SHP77 (cell line): ENCODE measurements around the gene ZIC4.

ENCODE experiments used
- DNase-seq, 2 experiments: peaks; one replicate each; lab custom pipeline; 2025; lab: John Stamatoyannopoulos, UW

ZIC4 gene

DNA sequence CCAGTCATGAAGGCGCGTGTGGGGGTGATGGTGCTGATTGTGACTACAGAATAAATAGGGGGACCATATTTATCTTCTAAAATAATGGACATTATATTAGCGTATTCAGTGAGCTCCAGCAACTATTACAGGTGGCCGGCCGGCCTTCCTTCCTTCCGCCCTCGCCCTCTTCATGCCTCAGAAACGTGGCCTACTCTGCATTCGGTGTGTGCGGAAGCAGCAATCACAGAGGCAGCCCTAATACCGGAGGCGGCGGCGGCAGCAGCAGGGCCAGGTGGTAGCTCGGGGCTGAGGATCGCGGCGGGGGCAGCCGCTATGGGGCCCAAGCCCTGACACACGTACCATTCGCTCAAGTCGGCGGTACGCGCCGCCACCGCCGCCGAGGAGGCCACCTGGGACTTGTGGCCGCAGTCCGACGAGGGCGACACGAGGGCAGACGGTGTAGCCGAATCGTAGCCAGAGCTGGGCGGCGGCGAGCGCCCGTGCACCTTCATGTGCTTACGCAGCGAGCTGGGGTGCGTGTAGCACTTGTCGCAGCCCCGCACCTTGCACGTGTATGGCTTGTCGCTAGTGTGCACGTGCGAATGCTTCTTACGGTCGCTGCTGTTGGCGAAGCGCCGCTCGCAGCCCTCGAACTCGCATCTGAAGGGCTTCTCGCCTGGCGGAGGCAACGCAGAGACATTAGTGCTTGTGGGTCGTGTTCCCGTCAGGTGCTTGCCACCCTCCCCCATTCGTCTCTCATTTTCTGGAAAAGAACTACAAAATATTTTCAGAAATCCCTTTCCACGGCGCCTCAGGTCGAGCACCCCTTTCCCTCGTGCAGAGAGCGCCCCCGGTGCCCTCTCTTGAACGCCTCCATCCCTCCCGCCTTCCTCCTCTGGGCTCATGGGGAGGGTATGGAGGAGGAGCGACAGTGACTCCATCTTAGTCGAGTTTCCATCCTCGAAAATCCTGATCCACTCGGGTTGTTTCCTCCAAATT is 15.5 kb downstream of the ZIC4 start:
- no peak for DNase-seq

DNA sequence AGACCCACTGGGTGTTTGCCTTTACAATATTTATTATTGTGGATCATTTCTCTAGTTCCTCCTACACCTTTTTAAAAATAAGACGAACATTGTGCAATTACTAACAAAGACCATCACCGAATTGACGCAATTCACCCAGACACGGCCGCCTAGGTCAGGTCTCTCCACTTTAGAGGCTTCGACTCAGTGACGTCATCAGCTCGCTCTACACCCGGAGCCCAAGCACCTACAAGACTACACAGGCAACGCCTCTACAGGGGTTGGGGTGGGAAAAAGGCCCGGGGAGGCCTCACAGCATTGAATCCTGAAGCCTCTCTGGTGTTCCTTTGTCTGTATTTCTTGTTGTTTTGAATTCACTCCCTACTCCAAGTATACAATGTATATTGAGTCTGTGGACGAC is 16.6 kb downstream of the ZIC4 start:
- no peak for DNase-seq

DNA sequence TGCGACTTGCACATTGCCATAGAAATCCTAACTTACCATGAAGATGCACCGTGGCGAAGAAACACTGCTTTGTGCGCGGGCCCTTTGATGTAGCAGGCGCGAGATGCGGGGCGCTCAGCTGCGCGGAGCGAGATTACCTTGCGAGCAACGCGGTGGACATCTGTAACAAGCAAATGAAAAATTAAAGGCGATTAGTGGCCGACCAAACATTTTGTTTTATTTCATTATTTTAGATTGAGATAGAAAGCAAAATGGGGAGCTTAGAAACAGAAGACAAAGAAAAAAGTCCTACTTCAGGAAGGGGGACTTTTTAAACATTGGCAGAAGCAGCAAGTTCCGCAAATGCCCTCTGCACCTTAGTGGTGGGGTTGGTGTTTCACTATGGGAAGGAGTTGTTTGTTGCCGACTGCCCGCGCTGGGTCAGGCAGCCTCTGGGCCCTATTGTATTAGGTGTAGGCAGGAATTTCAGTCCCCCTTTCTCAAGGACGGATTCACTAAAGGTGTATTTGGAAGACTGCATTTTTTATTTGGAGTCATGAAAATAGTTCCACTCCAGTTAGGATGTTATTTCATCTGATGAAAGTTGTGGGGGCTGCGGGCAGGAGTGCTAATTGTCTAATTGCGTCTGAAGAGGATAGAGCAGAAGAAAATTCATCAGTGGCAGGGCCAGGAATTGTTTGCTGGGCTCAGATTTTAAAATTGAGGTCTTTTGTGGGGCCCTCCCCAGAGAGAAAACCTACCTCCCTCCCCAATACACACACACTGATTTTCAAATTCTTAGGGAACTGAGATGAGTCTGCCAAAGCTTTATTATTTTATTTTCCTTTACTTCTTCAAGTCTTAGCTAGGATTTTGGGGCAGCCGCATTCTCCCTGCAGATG is 17.4 kb downstream of the ZIC4 start:
- DNase-seq, result no peak

DNA sequence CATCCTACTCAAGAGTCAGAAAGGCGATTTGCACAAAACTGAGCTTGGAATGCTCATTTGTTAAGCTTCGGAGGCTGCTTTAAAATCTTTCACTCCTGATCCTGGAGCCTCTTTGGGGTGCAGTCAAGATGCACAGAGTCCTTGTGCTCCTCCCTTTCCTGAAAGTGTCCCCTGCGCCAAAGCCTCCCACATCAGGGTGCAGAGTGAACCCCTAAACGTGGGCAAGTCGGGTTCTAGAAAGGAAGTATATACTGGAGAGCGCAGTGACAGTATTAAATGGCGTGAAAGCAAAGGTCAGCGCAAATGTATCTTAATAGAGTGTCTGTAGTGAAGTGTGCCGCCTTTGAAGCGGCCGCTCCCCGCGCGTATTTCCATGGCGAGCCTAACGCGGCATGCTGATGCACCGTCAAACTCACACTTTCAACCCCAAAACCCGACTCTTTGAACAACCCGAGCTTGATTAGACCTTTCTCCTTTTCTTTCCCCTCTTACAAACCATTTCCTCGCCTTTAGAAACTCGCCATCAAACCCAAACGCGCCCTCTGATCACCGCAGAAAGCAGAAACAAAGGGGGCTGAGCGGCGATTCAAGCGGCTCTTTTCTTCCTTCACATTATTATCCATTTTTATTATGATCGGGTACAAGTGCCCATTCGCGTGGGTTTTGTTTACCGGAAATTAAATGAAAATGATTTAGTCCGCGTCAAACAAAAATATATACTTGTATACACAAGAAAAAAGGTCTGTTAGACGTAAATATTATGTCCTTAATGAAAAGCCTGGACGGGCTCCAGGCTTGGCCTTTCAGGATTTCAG is 18.3 kb downstream of the ZIC4 start:
- no peak for DNase-seq

DNA sequence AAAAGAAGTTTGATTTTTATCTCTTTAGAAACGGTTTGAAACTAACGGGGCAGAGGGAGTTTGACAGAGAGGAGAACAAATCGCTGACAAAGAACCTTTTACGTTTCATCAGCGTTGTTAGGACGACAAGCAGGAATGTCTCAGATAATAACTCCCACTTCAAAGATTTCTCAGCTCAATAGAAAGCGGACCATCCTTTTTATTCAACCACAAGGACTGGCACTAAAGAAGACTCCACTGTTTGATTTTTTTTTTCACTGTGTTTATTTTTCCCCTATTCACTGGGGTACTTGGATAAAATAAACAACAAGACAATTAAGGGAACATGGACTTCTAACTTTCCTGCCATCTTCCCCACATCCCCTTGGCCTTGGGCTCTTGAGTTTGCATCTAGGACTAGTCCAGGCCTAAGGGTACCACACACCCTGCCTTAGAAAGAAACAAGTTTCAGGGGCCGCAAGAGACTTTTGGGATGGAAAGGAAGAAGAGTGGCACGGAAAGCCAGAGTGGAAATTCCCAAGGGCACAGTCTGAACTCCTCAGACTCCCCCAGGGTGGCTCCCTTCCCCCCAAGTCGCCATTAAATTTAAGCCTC is 19.0 kb downstream of the ZIC4 start:
- DNase-seq, result no peak

DNA sequence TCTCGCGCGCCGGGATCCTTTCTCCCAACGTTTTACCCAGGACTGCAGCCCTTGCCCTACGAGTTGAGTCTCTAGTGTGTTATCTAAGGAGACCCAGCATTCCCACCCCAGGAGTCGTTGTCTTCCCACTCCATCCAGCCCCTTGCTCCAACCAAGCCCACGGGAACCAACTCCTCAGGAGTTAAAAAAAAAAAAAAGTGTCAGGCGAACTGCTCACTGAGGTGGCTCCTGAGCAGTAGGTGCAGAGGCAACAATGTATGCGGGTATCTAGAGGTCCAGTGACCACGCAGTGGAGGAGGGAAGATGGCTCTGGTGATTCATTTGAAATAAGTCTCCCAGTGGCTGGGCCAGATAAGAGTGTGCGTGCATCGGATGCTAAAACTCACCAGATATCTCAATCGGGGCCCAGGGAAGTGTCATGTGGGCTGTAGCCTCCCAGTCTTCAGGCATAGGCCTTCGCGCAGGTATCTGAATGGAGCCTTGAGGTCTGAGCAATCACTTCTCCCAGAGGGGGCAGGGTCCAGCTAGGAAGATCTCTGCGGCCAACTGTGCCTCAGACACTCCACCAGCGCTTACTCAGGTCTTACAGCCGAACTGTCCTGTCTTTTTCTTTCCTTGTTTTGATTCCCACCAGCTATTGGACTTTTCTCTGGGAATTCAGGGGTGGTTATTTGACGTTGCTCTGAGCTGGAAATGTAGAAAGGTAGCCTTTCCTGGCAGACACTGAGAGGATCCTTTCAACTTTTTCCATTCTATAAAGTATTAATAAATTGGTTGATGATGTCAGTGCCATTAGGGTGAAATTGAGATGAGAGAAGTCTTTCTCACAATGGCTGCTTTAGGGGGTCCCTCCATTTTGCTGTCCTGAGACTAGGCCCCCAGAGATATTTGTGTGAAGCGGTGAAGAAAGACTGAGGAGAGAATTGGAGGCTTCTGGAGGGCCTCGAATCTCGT is 21.0 kb downstream of the ZIC4 start:
- DNase-seq, result no peak

DNA sequence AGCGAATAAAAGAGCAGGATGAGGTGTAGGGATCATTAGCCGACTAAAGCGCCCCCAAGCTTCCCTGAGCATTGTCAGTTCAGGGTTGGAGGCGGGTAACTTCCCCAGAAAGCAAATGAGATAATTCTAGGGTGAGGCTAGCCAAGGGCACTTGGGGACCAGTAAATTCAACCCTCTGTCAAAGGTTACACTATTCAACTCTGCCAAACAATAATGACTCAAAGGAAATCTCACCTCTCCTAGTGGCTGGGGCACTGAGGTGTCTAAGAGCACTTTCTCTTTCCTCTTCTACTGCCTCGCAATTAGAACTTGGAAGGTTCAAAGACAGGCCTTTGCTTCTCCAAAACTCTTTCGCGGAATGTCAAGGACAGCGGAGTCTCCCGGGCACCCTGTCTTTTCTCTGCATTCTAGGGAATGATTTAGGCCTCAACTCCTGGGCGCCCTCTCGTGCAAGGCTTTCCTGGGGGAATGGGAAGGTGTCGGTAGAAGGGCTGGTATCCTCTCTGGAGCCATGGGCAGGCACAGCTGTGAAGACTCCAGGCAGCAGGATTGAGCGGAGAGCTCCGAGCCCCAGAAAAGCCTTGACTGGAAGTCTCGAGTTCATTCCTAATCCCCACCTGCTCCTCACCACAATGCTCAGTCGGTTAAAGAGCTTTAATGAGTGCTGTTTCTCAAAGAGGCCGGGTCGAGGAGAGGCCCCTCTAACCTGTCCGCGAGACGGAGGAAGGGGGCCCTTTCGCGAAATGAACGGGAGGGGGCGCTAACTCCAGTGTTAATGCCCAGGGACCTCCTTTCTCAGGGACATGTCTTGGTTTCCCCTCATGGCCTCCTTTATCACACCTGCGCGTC is 21.9 kb downstream of the ZIC4 start:
- DNase-seq, result no peak

DNA sequence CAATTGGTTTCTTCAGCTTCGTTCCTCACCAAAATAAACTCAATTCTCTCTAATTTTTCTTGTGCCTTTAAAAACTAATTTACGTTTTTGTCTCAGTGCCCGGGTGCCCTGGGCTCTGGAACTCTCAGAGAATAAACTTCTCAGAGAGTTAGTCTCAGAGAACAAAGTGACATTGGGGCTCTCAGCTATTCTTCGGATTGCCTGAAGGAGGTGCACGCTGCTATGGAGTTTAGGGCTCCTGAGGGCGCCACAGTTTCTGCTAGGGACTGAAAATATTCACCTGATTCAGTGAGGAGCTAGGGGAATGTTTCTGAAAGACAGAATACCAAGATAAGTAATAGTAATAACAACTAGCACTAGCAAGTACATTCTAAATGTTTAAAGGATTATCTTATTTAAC is 22.7 kb downstream of the ZIC4 start:
- DNase-seq, result no peak

DNA sequence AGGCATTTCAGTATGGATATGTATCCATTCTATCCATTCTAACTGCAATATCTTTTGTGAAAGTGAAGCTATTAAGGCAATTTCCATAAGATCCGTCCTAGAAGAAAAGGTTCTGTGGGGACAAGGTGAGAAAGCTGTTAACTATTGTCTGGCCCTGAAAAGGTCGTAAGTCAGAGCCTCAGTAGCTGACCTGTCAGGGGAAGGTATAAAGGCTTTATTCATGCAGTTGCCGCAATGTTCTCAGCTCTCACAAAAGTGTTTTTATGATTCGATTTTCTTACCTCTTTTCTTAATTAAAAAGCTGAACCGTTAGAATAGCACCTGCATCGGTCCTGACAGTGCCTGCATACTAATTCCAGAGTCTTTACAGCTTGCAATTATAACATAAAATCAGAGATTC is 24.7 kb downstream of the ZIC4 start:
- no peak for DNase-seq

DNA sequence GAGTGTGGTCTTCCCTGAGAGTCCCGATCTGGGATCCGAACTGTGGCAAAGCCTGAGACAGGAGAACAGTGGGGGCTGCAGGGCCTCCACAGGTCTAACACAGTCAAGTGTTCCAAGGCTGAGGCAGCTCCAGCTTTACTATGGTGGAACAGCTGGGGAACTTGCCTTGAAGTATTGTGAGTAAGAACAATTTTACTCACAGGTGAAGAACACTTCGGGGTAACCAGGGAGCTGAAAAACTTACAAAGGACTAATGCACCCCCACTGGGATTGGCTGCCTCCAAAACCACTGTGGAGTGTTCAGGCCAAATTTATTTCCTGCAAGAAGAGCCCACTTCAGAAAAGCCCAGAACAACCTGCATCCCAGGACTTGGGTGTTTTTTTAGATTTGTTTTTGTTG is 25.4 kb downstream of the ZIC4 start:
- DNase-seq, result no peak

DNA sequence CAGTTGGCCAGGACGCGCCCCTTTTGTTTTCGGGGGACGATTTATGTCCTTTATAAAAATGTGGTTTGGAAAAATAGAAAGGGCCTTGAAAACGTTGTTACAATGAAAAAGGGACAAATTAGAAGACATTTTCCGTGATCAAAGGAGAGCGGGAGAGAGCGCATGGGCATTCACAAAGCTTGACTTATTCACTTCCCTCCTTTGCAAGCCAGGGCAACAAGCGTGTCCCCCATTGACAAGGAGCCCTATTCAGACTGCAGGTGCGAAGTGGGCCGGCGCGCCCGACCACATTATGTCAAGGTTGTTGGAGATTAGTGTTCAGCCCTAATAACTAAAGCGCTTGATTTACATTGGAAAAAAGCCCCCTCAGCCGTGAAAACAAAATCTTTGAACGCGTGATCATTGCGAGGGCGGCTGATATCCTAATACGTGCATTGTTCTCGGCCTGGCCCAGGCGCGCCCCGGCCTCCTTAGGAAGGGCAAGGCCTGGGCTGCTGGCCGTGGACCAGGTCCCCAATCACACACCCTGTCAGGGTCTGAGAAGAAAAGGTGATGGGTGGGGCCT is 25.9 kb downstream of the ZIC4 start:
- DNase-seq, result no peak

DNA sequence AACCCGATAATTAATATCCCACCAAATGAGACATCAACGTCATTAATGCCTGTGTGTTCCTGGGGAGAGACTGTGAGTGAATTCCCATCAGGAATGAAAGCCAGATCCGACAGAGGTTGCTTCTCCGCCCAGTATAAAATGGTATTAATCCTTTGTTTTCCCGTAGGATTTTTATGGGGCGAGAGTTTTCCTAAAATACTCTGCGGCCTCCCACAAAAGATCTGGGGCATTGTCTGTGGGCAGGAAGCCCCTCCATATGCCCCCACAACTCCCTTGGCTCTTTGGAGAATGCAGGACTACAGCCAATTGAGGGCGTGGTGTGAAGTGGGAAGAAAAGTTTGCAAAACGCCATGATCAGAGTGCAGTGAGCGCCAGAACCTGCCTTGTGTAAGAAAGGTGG is 26.7 kb downstream of the ZIC4 start:
- DNase-seq, result no peak

DNA sequence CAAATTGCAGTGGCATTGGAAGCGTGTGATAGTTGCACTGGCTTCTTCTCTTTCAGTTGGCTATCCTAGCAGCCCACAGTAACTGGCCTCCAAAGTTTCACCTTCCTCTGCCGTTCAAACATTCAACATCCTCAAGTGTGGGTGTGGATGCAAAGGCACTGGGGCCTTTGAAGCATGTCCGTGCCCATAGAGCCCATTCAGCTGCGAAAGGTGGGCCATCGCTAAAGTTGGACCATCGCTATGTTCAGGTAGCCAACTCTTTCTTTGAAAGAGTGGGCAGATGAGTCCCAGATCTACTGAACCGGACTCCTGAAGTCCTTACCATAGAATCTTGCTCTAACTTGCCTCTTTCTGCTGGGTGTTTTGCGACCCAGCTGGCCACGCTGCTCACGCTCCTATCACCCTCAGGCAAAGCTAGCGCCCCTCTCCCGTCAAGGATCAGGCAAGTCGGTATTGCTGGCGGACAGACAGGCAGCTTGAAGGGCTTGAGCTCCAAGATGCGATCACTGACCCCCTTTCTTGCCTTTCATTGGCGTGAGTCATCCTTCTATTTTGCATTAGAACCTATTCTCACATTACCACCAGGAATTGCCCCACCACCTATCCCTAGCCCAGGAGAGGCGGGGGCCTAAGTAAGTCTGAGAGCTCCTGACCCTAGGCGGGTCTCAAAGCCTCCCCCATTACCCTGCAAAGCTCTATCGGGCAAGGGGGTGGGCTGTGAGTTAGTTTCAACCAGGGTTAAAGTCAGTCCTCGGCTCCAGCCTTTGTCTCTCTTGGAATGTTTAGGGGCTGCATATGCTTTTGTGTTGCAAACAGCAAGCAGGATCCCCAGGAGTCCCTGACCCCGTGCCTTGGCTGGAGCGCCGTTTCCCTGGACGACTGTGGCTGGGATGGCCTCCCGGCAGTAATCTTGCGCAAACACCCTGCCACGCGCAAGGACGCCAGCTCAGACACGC is 28.7 kb downstream of the ZIC4 start:
- no peak for DNase-seq

DNA sequence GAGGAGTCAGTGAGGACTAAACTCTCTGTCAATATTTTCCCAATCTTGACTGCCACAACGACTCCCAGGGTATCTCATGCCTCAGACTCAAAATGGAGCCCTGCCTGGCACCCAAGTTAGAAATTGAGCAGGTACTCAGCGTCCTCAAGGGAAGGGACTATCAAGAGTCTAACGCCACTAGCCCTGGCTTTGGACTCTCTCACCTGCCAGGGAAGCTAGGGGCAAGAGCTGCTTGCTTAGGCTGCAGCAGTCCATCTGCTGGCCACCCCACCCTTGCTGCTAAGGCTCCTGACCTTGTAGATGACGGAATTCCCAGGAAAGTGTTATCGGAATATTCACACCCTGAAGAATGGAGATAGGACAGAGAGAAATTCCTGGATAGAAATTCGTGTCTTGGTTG is 33.0 kb downstream of the ZIC4 start:
- no peak for DNase-seq

DNA sequence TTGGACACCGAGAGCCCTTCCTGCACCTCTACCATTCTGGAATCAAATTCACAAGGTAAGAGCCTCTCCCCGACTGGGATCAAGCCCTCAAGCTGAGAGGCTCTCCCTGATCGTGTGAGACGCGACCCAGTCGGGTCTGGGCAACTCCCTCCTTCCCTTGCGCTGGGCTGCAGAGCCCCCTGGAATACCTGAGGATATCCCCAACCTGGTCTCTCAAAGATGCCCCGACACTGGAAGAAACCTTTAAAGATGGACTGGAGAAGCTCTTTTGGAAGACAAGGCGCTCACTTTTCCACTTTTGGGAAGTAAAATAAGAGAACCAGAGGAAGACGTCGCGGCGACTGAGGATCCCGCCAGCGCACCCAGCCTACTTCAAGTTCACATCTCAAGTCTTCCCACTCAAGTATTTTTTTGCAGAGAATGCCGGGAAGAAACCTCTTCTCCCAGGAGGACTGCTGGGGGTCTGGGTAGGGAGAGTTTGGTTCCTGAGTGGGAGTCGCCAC is 33.8 kb downstream of the ZIC4 start:
- no peak for DNase-seq

DNA sequence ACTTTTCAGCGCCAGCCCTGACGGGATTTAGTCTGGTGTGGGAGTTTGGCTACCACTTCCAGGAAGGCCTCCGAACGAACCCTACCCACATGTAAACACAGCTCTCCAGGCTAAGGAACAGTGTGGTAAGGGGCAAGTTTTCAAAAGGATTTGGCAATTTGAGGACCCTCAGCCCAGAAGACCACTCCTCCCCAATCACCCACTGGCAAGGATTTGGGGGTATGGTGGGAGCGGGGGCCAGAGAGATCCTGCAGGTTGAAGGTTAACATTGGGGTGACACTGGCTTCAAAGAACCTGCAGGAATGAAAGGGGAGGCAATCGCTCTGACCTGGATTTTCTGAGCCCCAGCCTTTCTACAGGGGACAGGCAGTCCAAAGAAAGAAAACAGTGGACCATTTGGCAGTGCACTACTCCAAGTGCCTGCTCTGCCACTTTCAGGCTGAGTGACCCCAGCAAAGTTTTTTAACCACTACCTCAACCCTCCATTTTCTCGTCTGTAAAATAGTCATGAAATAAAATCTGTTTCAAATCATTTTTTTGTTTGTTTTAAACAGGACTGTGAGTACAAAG is 34.5 kb downstream of the ZIC4 start:
- no peak for DNase-seq

DNA sequence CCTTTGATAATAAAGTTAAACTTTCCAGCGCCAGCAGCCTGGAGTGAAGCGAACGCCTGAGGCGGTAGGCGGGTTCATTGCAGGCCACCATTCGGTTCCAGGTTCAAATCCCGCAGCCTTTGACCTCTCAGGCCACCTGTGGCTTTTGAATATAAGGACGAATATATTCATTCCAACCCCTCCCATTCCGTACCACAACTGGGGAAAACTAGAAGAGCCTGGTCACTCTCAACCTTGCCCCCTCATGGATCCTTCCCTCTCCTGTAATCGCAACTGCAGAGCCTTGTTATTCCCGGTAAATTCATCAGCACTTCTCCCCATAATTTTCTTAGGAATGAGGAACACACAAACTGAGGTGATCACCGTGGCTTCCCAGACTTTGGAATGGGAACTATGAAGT is 35.2 kb downstream of the ZIC4 start:
- no peak for DNase-seq

DNA sequence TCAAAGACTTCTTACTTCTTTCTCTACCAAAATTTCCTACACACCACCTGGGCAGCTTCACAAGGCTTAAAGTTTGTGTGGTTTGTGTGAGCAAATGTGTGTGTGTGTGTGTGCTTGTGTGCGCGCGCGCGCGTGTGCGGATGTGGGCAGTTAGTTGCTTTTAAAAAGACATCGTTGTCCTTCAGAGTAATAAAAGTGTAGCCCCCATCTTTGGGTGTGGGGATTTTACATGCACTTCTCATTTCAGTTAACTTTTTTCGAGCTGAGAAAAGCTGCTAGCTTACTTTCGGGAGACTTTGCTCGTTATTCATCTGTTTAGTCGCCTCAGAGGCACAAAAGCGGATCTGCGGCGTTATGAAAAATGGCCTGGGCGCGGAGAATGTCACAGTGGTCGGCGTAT is 36.0 kb downstream of the ZIC4 start:
- no peak for DNase-seq
